ENCODE results near the gene AP3B1. TPM values are rescaled to one million over a fixed set of nuclear protein-coding genes. Genes with fewer than 3 reads are reported as not detected.

Gene AP3B1
- total RNA-seq, 1 experiment from 2014 or later = 41.8 TPM

- Mint-ChIP-seq H3K4me1 (peaks cover 23 to 27% of the 10 kb centered on the region in 2 experiments), H3K4me3 (no peak overlapping the region), H3K9me3 (no peaks in the 10 kb centered on the region), H3K27ac (no peak overlapping the region), H3K27me3 (ENCODE audit: low read depth) (peaks cover 6% of the 10 kb centered on the region), H3K36me3 (ENCODE audit: insufficient read depth in 1 of 3, low read depth in 3 of 3) (no peaks in the 10 kb centered on the region)
- no peaks in the 10 kb centered on the region for H3K23me2 ChIP-seq (ENCODE audit: insufficient read length, low read depth, low read length, poor library complexity, severe bottlenecking)
- H3K4me2 ChIP-seq (ENCODE audit: insufficient read depth, insufficient read length, low read length) = no peak overlapping the region
- H3K27ac ChIP-seq (ENCODE audit: insufficient read length, low read depth, low read length) = no peak overlapping the region
- no peak overlapping the region for H4K8ac ChIP-seq (replicated peaks; ENCODE audit: insufficient read length, low read depth, low read length)
- H3T11ph ChIP-seq (ENCODE audit: low read length) = no peak overlapping the region
- no peak overlapping the region for H2AK5ac ChIP-seq (ENCODE audit: insufficient read length, low read length)
- H3K18ac ChIP-seq (ENCODE audit: insufficient read length, low read depth, low read length) = no peak overlapping the region
- no peak overlapping the region for H3K14ac ChIP-seq (ENCODE audit: insufficient read depth, low read length)
- no peak overlapping the region for H3K4ac ChIP-seq (ENCODE audit: low read depth, low read length)
- no peaks in the 10 kb centered on the region; the same call in 1 of the 2 replicates for H3K4me1 ChIP-seq (ENCODE audit: insufficient read depth, low read length)
- H4K91ac ChIP-seq (ENCODE audit: insufficient read length, low read depth, low read length) = no peak overlapping the region
- no peak overlapping the region for H2BK120ac ChIP-seq (ENCODE audit: low read depth, low read length, poor library complexity, severe bottlenecking)
- no peak overlapping the region for H3K9ac ChIP-seq (ENCODE audit: extremely low read depth, insufficient read length, low read length)
- H3K27me3 ChIP-seq (ENCODE audit: insufficient read depth, low read length) = no peaks in the 10 kb centered on the region
- no peak overlapping the region for H2BK5ac ChIP-seq (ENCODE audit: insufficient read length, low read length)
- no peak overlapping the region for H2BK15ac ChIP-seq (ENCODE audit: low read depth, low read length)
- H3K79me1 ChIP-seq (ENCODE audit: insufficient read depth, low read depth, low read length, poor library complexity, severe bottlenecking) = no peaks in the 10 kb centered on the region
- H4K20me1 ChIP-seq (ENCODE audit: control insufficient read depth, insufficient read depth, insufficient read length) = no peaks in the 10 kb centered on the region
- H2BK12ac ChIP-seq (ENCODE audit: insufficient read length, low read depth, low read length) = no peak overlapping the region
- H2AFZ ChIP-seq (ENCODE audit: low read length) = no peak overlapping the region
- H3K79me2 ChIP-seq (ENCODE audit: insufficient read depth, low read length) = no peaks in the 10 kb centered on the region
- TF ChIP-seq, protein P1, sequence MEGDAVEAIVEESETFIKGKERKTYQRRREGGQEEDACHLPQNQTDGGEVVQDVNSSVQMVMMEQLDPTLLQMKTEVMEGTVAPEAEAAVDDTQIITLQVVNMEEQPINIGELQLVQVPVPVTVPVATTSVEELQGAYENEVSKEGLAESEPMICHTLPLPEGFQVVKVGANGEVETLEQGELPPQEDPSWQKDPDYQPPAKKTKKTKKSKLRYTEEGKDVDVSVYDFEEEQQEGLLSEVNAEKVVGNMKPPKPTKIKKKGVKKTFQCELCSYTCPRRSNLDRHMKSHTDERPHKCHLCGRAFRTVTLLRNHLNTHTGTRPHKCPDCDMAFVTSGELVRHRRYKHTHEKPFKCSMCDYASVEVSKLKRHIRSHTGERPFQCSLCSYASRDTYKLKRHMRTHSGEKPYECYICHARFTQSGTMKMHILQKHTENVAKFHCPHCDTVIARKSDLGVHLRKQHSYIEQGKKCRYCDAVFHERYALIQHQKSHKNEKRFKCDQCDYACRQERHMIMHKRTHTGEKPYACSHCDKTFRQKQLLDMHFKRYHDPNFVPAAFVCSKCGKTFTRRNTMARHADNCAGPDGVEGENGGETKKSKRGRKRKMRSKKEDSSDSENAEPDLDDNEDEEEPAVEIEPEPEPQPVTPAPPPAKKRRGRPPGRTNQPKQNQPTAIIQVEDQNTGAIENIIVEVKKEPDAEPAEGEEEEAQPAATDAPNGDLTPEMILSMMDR (conservative IDR thresholded peaks at IDR 0.05) = no peak
- no peak overlapping the region for H4K5ac ChIP-seq (ENCODE audit: insufficient read length, low read depth, low read length)
- DNase-seq = no peak
- no peak overlapping the region for H3K56ac ChIP-seq (ENCODE audit: insufficient read length, low read depth, low read length)
- no peak overlapping the region for H2BK20ac ChIP-seq (ENCODE audit: low read depth, low read length, poor library complexity, severe bottlenecking)
- no CpG with 5 or more reads among the region's 3 CpGs for WGBS (ENCODE audit: extremely low coverage, insufficient read length, low lambda C conversion rate)
- H3K23ac ChIP-seq (ENCODE audit: insufficient read length, low read depth, low read length) = no peak overlapping the region
- no peaks in the 10 kb centered on the region for H3K9me3 ChIP-seq (ENCODE audit: control insufficient read depth, low read depth, low read length)
Measured at GRCh38 chr5:78326930-78327329, 32.4 kb upstream of the AP3B1 start.

Data from H9 (cell line).